Transverse colon (tissue), 4 donors: Measurements from ENCODE around the gene AGTRAP.

Experiments
- CTCF ChIP-seq, 5 experiments: fragments of 200-600 bp in 3 of 5; fragments of 450-650 bp in 2 of 5; sonication (generic) in 3 of 5; IDR thresholded peaks; 1 replicate in 2 of 5; 2 replicates in 3 of 5; pipeline ENCODE4 v1.5.1; 2016 to 2017; ENCODE audit warnings: antibody characterized with exemption in 5 of 5, inconsistent platforms in 3 of 5, mild to moderate bottlenecking in 2 of 5, moderate library complexity in 1 of 5
- EP300 ChIP-seq: sonication (generic); formaldehyde crosslinking; IDR thresholded peaks from one replicate; pipeline ENCODE4 v1.6.1; 2017; ENCODE audit warnings: antibody characterized with exemption, low read depth
- POLR2A ChIP-seq: fragments of 450-650 bp; IDR thresholded peaks from one replicate; pipeline ENCODE4 v1.6.1; 2016; ENCODE audit warnings: antibody characterized with exemption, mild to moderate bottlenecking, moderate library complexity
- POLR2AphosphoS5 ChIP-seq, 3 donors: sonication (generic); formaldehyde crosslinking; IDR thresholded peaks; one replicate each; pipeline ENCODE4 v1.6.1; 2016; ENCODE audit warnings: antibody characterized with exemption in 3 of 3

- TF ChIP-seq POLR2A (no peak), CTCF (IDR thresholded peaks at IDR 0.05) (no peak), POLR2AphosphoS5 (IDR thresholded peaks at IDR 0.05) (no peak), EP300 (no peak)
These were observed 34.1 kb downstream of the AGTRAP start for GRCh38 chr1:11770011-11770410.
